NCI-H2081 (cell line): ENCODE results near the gene IRX2.

Experiments used
- DNase-seq, 2 experiments: peaks; one replicate each; lab custom pipeline; 2025; lab: John Stamatoyannopoulos, UW

The IRX2 gene

GRCh38 chr5:2741956-2742355, 9.5 kb downstream of the IRX2 start:
- DNase-seq = no peak

DNA sequence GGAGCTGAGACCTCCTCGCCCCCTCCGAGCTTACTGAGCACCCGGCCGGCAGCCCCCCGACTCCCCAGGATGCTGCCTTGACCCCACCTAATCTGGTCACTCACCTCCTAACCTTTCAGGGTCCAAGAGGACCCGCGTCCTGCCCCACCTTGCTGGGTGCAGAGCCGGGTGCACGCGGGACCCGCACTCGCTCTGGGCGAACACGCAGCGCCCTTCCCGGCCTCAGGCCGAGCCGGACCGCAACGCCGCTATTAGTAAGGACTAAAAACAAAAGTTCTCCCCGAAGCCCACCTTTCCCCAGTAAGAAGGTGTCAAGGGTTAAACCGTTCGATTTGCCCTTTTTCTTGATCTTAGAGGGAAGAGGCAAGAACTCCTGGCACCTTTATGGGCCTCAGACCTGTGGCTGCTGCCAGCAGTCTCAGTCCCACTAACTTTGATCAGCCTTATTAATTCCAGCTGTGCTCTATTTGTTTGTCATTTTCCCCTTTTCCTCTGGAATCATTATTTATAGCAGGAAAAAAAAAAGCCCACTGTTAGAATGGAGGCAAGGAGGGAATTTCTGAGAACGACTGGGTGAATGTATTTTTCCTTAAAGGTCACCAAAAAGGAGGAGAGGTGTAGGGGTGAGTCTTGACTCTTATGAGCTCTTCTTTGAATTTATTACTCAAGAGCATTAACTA, 10.5 kb downstream of the IRX2 start:
- DNase-seq = no peak

DNA sequence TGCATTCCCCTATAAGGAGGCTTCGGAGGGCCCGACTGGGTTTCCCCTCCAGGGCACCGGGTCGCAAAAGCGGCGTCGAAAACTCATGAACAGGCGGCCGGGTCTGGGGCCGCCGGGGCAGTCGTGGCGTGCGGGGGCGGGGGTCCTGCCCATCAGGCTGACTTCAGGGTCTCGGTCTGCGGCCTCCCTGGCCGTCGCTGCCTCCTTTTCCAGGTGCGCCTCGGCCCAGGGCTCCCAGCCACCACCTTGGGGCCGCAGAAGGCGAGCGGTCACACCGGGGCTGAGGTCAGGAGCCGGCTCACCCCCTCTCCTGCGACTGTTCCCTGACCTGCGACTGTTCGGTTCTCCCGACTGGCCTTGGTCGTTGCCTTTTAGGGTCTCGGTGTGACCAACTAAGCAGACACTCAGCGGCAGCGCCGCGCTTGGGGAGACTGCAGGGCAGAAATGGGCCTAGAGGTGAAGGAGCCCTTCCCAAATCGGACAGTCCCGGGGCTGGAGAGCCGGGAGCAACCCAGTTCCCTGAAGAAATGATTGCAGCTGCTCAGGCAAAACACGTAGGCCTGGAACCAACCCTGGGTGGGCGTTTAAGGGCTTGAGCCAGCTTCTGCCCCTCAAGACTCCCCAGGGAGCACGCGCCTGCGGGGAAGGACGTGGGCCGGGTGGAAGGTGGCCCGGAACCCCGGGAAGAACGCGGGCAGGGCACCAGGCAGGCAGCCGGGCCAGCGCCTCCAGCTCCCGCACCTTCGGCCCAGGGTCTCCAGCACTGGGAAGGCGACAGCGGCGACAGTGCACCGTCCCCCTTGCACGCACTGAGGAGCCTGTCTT, 11.2 kb downstream of the IRX2 start:
- no peak for DNase-seq

DNA sequence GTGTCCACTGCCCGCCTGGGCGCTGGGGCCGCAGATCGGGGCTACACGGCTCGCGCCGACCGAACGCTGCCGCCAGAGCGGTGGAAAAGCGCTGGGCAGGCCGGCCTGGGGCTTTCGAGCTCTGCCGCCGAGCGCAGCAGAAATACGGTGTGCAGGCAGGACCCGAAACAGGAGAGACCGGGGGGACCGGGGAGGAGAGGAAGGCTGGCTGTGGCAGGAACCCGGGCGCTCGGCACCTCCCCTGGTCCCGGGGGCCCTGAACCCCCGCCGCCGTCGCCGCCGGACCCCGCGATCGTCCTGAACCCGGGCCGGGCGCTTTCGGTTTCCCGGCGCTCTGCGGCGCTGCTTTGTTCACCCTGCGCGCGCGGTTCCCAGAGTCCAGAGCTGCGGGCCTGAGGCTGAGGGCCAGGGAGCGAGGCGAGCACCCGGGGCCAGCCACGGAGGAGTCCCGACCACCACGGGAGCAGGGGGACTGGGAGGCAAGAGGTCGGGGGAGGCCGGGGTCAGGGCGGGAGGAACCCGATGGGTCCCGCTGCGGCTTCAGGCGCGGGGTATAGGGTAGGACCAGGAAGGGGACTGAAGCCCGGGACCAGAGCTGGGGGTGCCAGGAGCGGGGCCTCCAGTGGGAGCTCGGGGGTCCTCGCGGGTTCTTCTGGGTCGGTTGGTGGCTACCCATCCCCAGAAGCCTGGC, 12.0 kb downstream of the IRX2 start:
- DNase-seq = no peak

DNA sequence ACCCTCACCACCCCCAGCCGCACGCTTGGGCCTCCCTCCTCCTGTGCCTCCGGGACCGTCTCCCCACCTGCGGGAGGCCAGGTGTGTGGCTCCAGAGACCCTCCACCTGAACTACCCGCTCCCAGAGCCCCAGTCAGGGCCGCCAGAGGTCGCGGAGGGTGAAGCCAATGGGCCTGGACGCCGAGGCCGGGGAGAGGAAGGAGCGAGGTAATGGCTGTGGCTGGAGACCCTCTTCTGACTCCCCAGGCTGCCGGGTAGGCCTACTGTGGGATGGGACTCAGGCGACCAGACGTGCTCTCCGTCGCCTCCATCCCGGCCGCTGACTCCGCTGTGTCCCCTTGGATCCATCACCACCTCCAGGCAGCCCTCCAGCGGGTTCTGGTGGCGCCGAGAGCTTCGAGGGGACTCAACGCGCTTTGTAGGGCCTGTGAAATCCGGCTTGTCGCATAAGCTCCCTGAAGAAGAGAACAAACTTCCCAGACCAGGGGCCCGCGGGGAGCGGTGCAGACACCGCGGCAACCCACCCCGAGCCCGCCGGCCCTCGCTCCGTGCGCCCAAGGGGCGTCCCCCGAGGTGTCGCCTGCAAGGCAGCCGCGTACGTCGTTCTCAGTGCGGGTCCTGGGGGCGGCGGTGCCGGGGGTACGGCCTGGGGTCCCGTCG, 12.6 kb downstream of the IRX2 start:
- DNase-seq = no peak

GRCh38 chr5:2738156-2738699, 13.2 kb downstream of the IRX2 start:
- DNase-seq = no peak

DNA sequence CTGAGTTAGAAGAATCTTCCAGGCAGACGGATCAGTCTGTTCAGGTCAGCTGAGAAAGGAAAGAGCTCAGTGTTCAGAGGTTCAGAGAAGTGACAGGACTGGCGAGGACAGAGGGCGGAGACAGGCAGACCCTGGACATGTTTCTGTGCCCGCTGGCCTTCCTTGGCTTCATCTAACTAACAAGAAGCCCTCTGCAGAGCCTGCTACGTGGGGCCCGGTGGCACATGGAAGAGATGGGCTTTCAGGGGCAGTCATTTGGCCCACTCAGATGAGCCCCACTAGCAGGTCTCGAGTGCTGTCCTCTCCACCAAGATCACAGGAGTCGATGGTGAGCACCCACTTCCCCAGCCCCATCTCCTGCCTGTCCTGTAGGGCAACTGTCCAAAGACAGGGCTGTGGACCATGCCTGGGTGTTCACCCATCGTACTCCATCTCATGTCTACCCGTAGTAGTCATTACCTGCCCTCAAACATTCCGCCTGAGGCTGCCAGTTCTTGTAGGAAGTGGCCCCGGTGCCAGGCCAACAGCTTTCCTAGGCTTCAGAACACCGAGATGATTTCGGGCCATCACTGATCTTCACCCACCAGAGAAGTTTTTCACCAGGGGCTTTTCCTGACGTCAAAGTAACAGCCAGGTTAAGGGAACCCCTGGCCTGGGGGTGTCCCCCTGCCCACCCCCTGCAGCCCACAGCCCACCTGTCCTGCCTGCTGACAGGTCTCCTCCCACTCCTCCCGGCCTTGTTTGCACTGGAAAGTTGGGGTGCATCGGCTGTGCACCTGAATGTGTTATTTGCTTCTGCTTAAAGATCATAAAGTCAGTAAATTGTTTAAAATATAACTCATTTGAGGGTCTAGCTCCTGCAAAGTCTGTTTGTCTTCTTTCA, 14.0 kb downstream of the IRX2 start:
- no peak for DNase-seq

DNA sequence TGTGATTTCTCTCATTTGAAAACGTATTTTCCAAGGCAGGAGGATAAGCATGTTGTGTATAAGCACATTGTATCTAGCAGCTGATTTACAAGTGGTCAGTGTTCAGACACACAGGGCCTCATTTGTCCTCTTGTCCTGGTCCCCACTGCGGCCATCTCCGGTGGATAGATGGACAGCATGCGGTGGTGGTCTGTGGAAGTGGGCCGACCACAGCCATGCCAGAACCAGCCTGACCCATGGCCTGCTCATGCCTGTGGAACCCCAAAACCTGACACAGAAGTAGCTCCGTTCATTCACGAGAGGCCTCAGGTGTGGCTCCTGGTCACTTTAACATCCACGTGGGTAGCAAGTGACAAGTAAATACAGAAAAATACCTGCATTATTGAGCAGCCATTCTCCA, 14.6 kb downstream of the IRX2 start:
- DNase-seq = no peak

GRCh38 chr5:2735996-2736395, 15.5 kb downstream of the IRX2 start:
- no peak for DNase-seq

- DNase-seq = no peak
These were observed 18.6 kb downstream of the IRX2 start for GRCh38 chr5:2732850-2733249.

- DNase-seq = no peak
These were observed 19.5 kb downstream of the IRX2 start for GRCh38 chr5:2732004-2732403.

DNA sequence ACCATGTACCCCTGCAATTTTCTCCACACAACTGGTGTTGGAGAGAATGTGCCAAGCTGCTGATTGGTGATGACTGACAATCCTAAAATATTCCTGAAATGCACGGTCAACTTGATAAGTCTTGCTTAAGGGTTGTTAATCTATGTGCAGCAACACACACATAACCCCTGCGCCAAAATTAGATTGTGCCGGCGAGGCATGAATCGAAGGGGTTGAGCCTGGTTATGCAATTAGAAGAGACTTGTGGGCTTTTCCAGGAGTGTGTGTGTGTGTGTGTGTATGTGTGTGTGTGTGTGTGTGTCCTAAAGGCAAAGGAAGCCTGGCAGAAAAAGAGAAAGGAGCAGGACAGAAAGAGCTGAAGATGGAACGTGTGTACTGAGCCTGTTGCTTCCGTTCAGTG, 22.3 kb downstream of the IRX2 start:
- DNase-seq = no peak

DNA sequence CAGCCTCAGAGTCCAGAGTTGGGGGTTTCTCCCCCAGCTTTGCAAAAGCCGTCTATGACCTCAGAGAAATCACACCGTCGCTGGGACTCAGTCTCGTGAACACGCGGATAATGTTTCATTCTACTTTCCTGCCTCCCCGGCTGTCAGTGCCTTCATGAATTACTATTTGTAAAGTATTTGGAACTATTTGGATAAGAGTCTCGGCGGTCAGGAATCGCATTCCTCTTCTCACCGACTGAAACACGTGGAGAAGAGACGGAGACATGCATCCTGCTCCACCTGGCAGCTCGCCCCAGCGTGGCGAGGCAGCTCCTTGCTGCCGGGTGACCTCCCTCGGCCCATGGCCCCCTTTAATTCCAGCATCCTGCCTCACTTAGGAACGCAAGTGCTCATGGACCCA, 23.9 kb downstream of the IRX2 start:
- DNase-seq = no peak

DNA sequence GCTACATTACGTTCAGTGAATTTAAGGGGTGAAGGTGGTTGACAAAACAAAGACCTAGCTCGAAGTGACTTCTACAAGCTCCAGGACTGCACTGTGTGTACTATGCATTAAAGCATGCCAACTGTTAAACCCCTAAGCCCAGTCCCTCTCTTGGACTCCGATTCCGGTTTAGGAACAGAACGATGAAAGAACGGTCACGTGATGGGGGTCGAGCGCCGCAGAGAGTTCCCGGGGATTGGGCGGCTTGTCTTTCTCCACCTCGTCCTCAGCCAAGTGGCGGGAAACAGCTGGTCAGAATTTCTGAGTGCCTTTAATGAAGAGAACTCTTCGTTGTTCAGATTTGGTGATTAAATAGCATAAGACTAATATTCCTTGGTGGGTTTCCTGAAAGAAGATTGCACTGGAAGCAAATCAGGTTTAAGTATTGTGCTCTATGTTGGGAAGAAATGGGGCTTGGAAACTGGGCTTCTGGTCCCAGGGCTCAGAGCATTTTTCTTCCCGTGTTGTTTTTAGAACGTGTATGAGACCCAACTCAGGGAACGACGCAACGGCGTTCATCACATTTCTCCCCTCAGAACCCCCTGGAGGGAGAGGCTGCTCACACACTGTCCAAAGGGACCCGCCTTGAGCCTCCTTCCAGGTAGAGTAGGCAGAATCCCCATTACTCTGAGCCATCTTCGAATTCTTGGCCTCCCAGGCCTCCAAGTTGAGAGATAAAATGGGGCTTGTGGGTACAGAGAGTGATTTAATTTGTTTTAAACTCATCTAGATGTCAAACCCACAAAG, 25.3 kb downstream of the IRX2 start:
- no peak for DNase-seq

- DNase-seq = no peak
These were observed 26.6 kb downstream of the IRX2 start for GRCh38 chr5:2724831-2725230.

DNA sequence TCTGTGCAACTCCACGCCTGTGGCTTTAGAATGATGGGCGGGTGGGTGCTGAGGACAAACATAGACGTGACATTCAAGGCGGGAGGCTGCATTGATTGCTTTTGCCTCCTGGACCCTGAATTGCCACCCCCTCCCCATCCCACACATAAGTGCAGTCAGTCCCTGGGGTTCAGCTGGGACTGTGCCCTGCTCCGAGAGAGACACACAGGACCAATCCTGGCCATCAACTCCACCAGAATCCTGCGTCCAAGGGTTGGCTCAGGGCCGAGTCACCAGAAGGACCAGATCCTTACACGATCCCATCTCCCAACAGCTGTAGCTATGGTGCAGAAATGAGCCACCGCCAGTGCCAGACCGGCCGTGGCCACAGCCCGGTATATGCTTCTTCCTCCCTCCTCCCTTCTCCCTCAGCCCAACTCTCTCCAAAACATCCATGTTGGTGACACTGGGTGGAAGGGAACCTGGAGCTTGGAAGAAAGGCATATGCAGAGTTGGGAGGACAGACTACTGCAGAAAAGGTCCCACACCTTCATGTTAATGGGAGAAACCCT, 27.4 kb downstream of the IRX2 start:
- no peak for DNase-seq

- no peak for DNase-seq
These were observed 28.6 kb downstream of the IRX2 start for GRCh38 chr5:2722901-2723300.

- no peak for DNase-seq
These were observed 29.9 kb downstream of the IRX2 start for GRCh38 chr5:2721385-2722138.

DNA sequence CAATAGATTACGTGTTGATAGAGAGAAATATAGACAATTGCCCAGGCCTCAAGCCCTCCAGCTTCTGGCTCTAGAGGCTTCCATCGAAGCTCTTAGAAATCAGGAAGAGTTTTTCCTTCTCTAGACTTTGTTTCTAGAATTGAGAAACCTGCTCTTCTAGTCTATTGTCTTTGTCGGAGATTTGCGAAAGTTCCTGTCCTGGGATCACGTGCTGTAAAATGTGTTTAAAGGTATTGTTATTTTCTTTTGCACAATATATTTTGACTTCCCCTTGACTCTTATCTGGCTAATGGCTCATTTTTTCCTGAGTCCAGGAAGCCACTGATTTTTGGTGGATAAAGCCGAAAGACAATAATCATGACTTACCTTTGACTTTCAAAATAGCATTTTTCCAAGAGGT, 32.1 kb downstream of the IRX2 start:
- no peak for DNase-seq
